Colonic mucosa (tissue), 4 donors: Measurements from ENCODE around the gene SLC2A13. TPM values are rescaled to one million over a fixed set of nuclear protein-coding genes. Genes with fewer than 3 reads are reported as not detected.
"Not testable (repeated sequence)": the region's sequence is repeated elsewhere in the genome, so short reads cannot be mapped to it uniquely, and the experiment has no call there.

Experiments
- DNase-seq: peaks from one replicate; pipeline ENCODE4 v3.0.0-alpha.2; 2020
- H3K27ac ChIP-seq: fragments of 200-600 bp; one replicate; pipeline ENCODE4 v1.8.0; 2021
- H3K27me3 ChIP-seq: fragments of 200-600 bp; one replicate; pipeline ENCODE4 v1.8.0; 2021
- H3K36me3 ChIP-seq: fragments of 200-600 bp; one replicate; pipeline ENCODE4 v1.8.0; 2021
- H3K4me1 ChIP-seq: fragments of 200-600 bp; one replicate; pipeline ENCODE4 v1.8.0; 2021; ENCODE audit warnings: mild to moderate bottlenecking
- H3K4me3 ChIP-seq: fragments of 200-600 bp; one replicate; pipeline ENCODE4 v1.8.0; 2021
- H3K9ac ChIP-seq, 2 donors: one replicate each; pipeline ENCODE4 v1.7.0; 2013; ENCODE audit warnings: control low read depth in 2 of 2, low read depth in 2 of 2, low read length in 2 of 2
- H3K9me3 ChIP-seq: fragments of 200-600 bp; one replicate; pipeline ENCODE4 v1.8.0; 2021
- CTCF ChIP-seq: fragments of 200-600 bp; IDR thresholded peaks from one replicate; pipeline ENCODE4 v1.8.0; 2022; ENCODE audit warnings: antibody characterized with exemption, mild to moderate bottlenecking
- intact Hi-C: fragments of 100-400 bp; cut with DNase I; formaldehyde crosslinking; loops from one replicate; pipeline ENCODE4 v1.14.1; 2022
- total RNA-seq, 2 donors: library from RNA; stranded (reverse); fragmentation: NEBNext Ultra II Directional in 1 of 2; extraction: Animal tissue kit (Norgen Biotek cat#: 25700) in 1 of 2; gene quantifications; one replicate each; pipeline ENCODE4 v1.2.1, GENCODE V29; 2021
- donor health status: healthy.
- donor health status: DM: no; HTN: no; CAD: no.
- donor health status: DM: no; HTN: no; CAD: no.

SLC2A13 gene
- total RNA-seq, 2 donors from 2014 or later = 19.2 to 39.0 TPM

GRCh38 chr12:39866135-39866534 lies 239.7 kb downstream of the SLC2A13 start:
- no peak for DNase-seq
- no peaks in the 10 kb centered on the region for H3K4me1 ChIP-seq
- no peak overlapping the region for H3K27ac ChIP-seq
- H3K9ac ChIP-seq = no peak overlapping the region
- H3K9me3 ChIP-seq = no peaks in the 10 kb centered on the region
- no peaks in the 10 kb centered on the region for H3K27me3 ChIP-seq
- TF ChIP-seq CTCF = no peak
- intact Hi-C loops = no loop called here
- H3K4me3 ChIP-seq = no peak overlapping the region
- H3K36me3 ChIP-seq = no peaks in the 10 kb centered on the region

- no peak for TF ChIP-seq CTCF
- intact Hi-C loops = no loop called here
- H3K4me3 ChIP-seq = no peak overlapping the region
- no peaks in the 10 kb centered on the region for H3K36me3 ChIP-seq
- H3K9me3 ChIP-seq = no peaks in the 10 kb centered on the region
- H3K27ac ChIP-seq = no peak overlapping the region
- H3K4me1 ChIP-seq = no peaks in the 10 kb centered on the region
- H3K9ac ChIP-seq = no peak overlapping the region
- DNase-seq = no peak
- H3K27me3 ChIP-seq = no peaks in the 10 kb centered on the region
Observed at GRCh38 chr12:39860695-39861094, 245.2 kb downstream of the SLC2A13 start.

- TF ChIP-seq CTCF = no peak
- intact Hi-C loops = no loop called here
- H3K36me3 ChIP-seq = no peaks in the 10 kb centered on the region
- H3K4me1 ChIP-seq = no peaks in the 10 kb centered on the region
- no peak overlapping the region for H3K27ac ChIP-seq
- H3K4me3 ChIP-seq = no peak overlapping the region
- H3K9ac ChIP-seq = no peak overlapping the region
- DNase-seq = no peak
- H3K27me3 ChIP-seq = no peaks in the 10 kb centered on the region
- no peaks in the 10 kb centered on the region for H3K9me3 ChIP-seq
Observed at GRCh38 chr12:39853003-39853402, 252.9 kb downstream of the SLC2A13 start.

- Histone ChIP-seq H3K9ac (no peak overlapping the region), H3K36me3 (no peaks in the 10 kb centered on the region), H3K27me3 (no peaks in the 10 kb centered on the region), H3K9me3 (no peaks in the 10 kb centered on the region), H3K4me1 (no peaks in the 10 kb centered on the region), H3K4me3 (no peak overlapping the region), H3K27ac (no peak overlapping the region)
- DNase-seq = no peak
- TF ChIP-seq CTCF = no peak
- intact Hi-C loops = no loop called here
Observed at GRCh38 chr12:39852346-39852745, 253.5 kb downstream of the SLC2A13 start.

GRCh38 chr12:39848218-39848617 lies 257.7 kb downstream of the SLC2A13 start:
- intact Hi-C loops, H3K27ac ChIP-seq, H3K9me3 ChIP-seq, H3K36me3 ChIP-seq, H3K4me1 ChIP-seq, DNase-seq, H3K9ac ChIP-seq, H3K27me3 ChIP-seq, H3K4me3 ChIP-seq: not testable (repeated sequence)

- Histone ChIP-seq H3K4me3 (no peak overlapping the region), H3K36me3 (no peaks in the 10 kb centered on the region), H3K27ac (no peak overlapping the region), H3K9ac (no peak overlapping the region), H3K4me1 (no peaks in the 10 kb centered on the region), H3K9me3 (no peaks in the 10 kb centered on the region), H3K27me3 (no peaks in the 10 kb centered on the region)
- intact Hi-C loops = no loop called here
- DNase-seq = no peak
- TF ChIP-seq CTCF = no peak
Observed at GRCh38 chr12:39846971-39847650, 258.8 kb downstream of the SLC2A13 start.
